ENCODE measurements around the gene PARD3B.

Gene PARD3B

DNA sequence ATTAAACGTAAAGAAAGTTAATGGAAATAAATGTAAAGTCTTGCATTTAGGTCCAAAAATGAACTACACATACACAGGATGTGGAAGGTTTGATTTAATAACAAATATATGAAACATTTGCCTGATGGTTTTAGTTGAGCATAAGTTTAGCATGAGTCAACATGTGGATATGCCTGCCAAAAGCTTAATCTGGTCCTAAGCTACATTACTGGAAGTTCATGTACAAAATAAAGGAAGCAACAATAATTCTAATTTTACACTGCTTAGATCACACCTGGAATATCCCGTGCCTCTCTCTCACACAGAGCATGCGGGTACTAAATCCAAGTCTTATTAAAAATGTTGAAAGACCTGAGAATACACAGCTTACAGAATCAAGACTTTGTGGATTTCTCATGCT is 860.5 kb downstream of the PARD3B start:
- H3K27me3 ChIP-seq (ENCODE audit: control insufficient read depth, low read length), result no peaks in the 10 kb centered on the region
- H3K79me2 ChIP-seq (ENCODE audit: control insufficient read depth, low read length), result no peaks in the 10 kb centered on the region
- no peak overlapping the region for H3K4me3 ChIP-seq (ENCODE audit: low read length)
- TF ChIP-seq, protein P1, sequence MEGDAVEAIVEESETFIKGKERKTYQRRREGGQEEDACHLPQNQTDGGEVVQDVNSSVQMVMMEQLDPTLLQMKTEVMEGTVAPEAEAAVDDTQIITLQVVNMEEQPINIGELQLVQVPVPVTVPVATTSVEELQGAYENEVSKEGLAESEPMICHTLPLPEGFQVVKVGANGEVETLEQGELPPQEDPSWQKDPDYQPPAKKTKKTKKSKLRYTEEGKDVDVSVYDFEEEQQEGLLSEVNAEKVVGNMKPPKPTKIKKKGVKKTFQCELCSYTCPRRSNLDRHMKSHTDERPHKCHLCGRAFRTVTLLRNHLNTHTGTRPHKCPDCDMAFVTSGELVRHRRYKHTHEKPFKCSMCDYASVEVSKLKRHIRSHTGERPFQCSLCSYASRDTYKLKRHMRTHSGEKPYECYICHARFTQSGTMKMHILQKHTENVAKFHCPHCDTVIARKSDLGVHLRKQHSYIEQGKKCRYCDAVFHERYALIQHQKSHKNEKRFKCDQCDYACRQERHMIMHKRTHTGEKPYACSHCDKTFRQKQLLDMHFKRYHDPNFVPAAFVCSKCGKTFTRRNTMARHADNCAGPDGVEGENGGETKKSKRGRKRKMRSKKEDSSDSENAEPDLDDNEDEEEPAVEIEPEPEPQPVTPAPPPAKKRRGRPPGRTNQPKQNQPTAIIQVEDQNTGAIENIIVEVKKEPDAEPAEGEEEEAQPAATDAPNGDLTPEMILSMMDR (IDR thresholded peaks at IDR 0.05; ENCODE audit: low read depth, low read length, poor library complexity, severe bottlenecking), result no peak
- no peak for TF ChIP-seq EZH2phosphoT487 (IDR thresholded peaks at IDR 0.05; ENCODE audit: borderline replicate concordance, low read length)
- no peaks in the 10 kb centered on the region for H3K4me1 ChIP-seq (ENCODE audit: control insufficient read depth, low read length)
- no peaks in the 10 kb centered on the region for H4K20me1 ChIP-seq (ENCODE audit: control insufficient read depth, insufficient read depth, low read depth, low read length)
- H3K27ac ChIP-seq (ENCODE audit: low read depth, low read length), result no peak overlapping the region
- H3F3A ChIP-seq (ENCODE audit: control insufficient read depth, insufficient read depth), result no peaks in the 10 kb centered on the region
- no peaks in the 10 kb centered on the region for H3K9me3 ChIP-seq (ENCODE audit: control insufficient read depth, insufficient read depth, low read length)
- H3K36me3 ChIP-seq (ENCODE audit: control insufficient read depth, low read length), result no peaks in the 10 kb centered on the region
- no peaks in the 10 kb centered on the region for H3K9me2 ChIP-seq (replicated peaks; ENCODE audit: control insufficient read depth, low read length)
- no peak overlapping the region for H3K4me2 ChIP-seq (ENCODE audit: low read length)

DNA sequence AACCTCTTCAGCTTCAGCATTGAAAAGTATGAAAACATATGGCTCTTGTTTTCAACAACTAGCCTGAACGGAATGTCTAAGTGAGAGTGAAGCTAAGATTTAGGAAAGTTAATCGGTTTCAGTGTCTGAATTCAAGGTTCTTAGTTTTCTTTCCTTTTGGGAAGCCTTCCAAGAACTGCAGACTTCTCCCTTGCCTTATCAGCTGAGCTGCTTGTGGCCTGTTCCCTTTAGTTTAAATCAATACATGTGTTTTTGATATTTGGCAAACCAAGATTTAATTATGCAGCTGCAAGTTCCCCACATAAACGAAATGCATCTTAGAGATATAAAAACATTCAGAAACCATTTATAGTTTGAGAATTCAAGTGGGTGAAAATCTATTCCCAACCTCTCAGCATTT is 862.7 kb downstream of the PARD3B start:
- H3K4me3 ChIP-seq (ENCODE audit: low read length), result no peak overlapping the region
- H4K20me1 ChIP-seq (ENCODE audit: control insufficient read depth, insufficient read depth, low read depth, low read length), result no peaks in the 10 kb centered on the region
- H3K79me2 ChIP-seq (ENCODE audit: control insufficient read depth, low read length), result no peaks in the 10 kb centered on the region
- TF ChIP-seq EZH2phosphoT487 (IDR thresholded peaks at IDR 0.05; ENCODE audit: borderline replicate concordance, low read length), result no peak
- no peaks in the 10 kb centered on the region for H3K9me3 ChIP-seq (ENCODE audit: control insufficient read depth, insufficient read depth, low read length)
- no peaks in the 10 kb centered on the region for H3K4me1 ChIP-seq (ENCODE audit: control insufficient read depth, low read length)
- no peaks in the 10 kb centered on the region for H3F3A ChIP-seq (ENCODE audit: control insufficient read depth, insufficient read depth)
- no peak overlapping the region for H3K4me2 ChIP-seq (ENCODE audit: low read length)
- no peaks in the 10 kb centered on the region for H3K9me2 ChIP-seq (replicated peaks; ENCODE audit: control insufficient read depth, low read length)
- no peaks in the 10 kb centered on the region for H3K27me3 ChIP-seq (ENCODE audit: control insufficient read depth, low read length)
- H3K36me3 ChIP-seq (ENCODE audit: control insufficient read depth, low read length), result no peaks in the 10 kb centered on the region
- H3K27ac ChIP-seq (ENCODE audit: low read depth, low read length), result no peak overlapping the region

DNA sequence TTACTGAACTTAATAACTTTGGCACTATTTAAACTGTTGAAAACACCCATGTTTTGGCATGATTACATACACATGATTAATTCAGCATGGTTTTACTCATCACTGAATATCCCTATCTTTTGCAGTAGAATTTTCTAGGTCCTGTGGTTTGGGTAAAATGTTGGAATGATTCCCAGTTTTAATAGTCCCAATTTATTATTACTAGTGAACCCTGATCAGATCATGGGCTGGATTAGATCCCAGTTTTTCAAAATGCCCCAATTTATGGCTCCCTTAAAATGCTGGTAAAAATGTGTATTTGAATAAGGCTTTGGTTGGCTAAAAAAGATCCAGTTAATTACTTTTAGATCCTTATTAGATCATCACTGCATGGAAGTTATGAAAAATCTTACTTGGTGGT is 863.4 kb downstream of the PARD3B start:
- no peak for TF ChIP-seq EZH2phosphoT487 (IDR thresholded peaks at IDR 0.05; ENCODE audit: borderline replicate concordance, low read length)
- TF ChIP-seq, protein P1 (IDR thresholded peaks at IDR 0.05; ENCODE audit: low read depth, low read length, poor library complexity, severe bottlenecking), result no peak
- H3K9me3 ChIP-seq (ENCODE audit: control insufficient read depth, insufficient read depth, low read length), result no peaks in the 10 kb centered on the region
- H3K79me2 ChIP-seq (ENCODE audit: control insufficient read depth, low read length), result no peaks in the 10 kb centered on the region
- H3F3A ChIP-seq (ENCODE audit: control insufficient read depth, insufficient read depth), result no peaks in the 10 kb centered on the region
- H3K27ac ChIP-seq (ENCODE audit: low read depth, low read length), result no peak overlapping the region
- H3K4me3 ChIP-seq (ENCODE audit: low read length), result no peak overlapping the region
- no peaks in the 10 kb centered on the region for H3K9me2 ChIP-seq (replicated peaks; ENCODE audit: control insufficient read depth, low read length)
- H4K20me1 ChIP-seq (ENCODE audit: control insufficient read depth, insufficient read depth, low read depth, low read length), result no peaks in the 10 kb centered on the region
- no peaks in the 10 kb centered on the region for H3K4me1 ChIP-seq (ENCODE audit: control insufficient read depth, low read length)
- H3K4me2 ChIP-seq (ENCODE audit: low read length), result no peak overlapping the region
- no peaks in the 10 kb centered on the region for H3K27me3 ChIP-seq (ENCODE audit: control insufficient read depth, low read length)
- H3K36me3 ChIP-seq (ENCODE audit: control insufficient read depth, low read length), result no peaks in the 10 kb centered on the region

DNA sequence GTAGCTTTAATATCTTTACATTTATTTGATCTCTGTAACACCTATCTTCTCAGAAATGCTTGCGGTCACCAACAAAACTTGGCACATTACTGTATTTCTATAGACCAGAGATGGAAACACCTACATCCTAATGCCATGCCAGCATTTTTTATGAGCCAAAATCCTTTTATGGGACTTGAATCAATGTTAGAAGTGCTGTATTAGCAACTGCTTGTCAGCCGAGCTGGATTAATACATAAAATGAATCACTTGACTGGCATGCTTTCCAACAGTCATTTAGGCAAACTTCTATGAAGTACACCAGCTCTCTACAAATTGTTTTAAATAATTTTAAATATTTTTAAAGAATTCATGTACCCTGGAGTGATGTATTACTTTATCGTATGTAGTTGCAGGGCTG is 864.1 kb downstream of the PARD3B start:
- Histone ChIP-seq H3F3A (ENCODE audit: control insufficient read depth, insufficient read depth) (no peaks in the 10 kb centered on the region), H3K9me3 (ENCODE audit: control insufficient read depth, insufficient read depth, low read length) (no peaks in the 10 kb centered on the region), H3K4me3 (ENCODE audit: low read length) (no peak overlapping the region), H4K20me1 (ENCODE audit: control insufficient read depth, insufficient read depth, low read depth, low read length) (no peaks in the 10 kb centered on the region), H3K4me2 (ENCODE audit: low read length) (no peak overlapping the region), H3K27ac (ENCODE audit: low read depth, low read length) (no peak overlapping the region), H3K4me1 (ENCODE audit: control insufficient read depth, low read length) (no peaks in the 10 kb centered on the region), H3K79me2 (ENCODE audit: control insufficient read depth, low read length) (no peaks in the 10 kb centered on the region), H3K27me3 (ENCODE audit: control insufficient read depth, low read length) (no peaks in the 10 kb centered on the region), H3K36me3 (ENCODE audit: control insufficient read depth, low read length) (no peaks in the 10 kb centered on the region), H3K9me2 (replicated peaks; ENCODE audit: control insufficient read depth, low read length) (no peaks in the 10 kb centered on the region)
- no peak for TF ChIP-seq EZH2phosphoT487 (IDR thresholded peaks at IDR 0.05; ENCODE audit: borderline replicate concordance, low read length)
- TF ChIP-seq, protein P1 (IDR thresholded peaks at IDR 0.05; ENCODE audit: low read depth, low read length, poor library complexity, severe bottlenecking), result no peak
